Natural killer cell treated with Interleukin-12 subunit alpha and Interleukin-12 subunit beta and Interleukin-15 and Interleukin-18, amount 100 ng/mL, for 72 hours (primary cell): ENCODE measurements around the gene CFAP46. TPM values are rescaled to one million over a fixed set of nuclear protein-coding genes. Genes with fewer than 3 reads are reported as not detected.
"Not testable (repeated sequence)": the region's sequence is repeated elsewhere in the genome, so short reads cannot be mapped to it uniquely, and the experiment has no call there.

Source experiments
- ATAC-seq, 2 donors: fragments of 150-1000 bp; cut with Tn5 transposase in 1 of 2; sonication (Bioruptor Pico), chemical (Tn5 transposase) in 1 of 2; 2 replicates each; pipeline ENCODE4 v1.10.0; 2021
- DNase-seq: peaks from one replicate; pipeline ENCODE4 v3.0.0; 2022; ENCODE audit warnings: low spot score
- H3K27ac Mint-ChIP-seq, 2 donors: 1 replicate in 1 of 2; 2 replicates in 1 of 2; pipeline ENCODE4 v1.8.0; 2022; ENCODE audit warnings: mixed read lengths in 2 of 2, mild to moderate bottlenecking in 1 of 2, moderate library complexity in 1 of 2
- H3K27me3 Mint-ChIP-seq, 2 donors: 1 replicate in 1 of 2; 2 replicates in 1 of 2; pipeline ENCODE4 v1.8.0; 2022; ENCODE audit warnings: mixed read lengths in 2 of 2
- H3K36me3 Mint-ChIP-seq: one replicate; pipeline ENCODE4 v1.8.0; 2022; ENCODE audit warnings: mixed read lengths
- H3K4me1 Mint-ChIP-seq, 2 donors: 1 replicate in 1 of 2; 2 replicates in 1 of 2; pipeline ENCODE4 v1.8.0; 2022; ENCODE audit warnings: low read depth in 2 of 2, mixed read lengths in 2 of 2, mild to moderate bottlenecking in 1 of 2
- H3K4me3 Mint-ChIP-seq: one replicate; pipeline ENCODE4 v1.8.0; 2022; ENCODE audit warnings: mixed read lengths
- H3K9me3 Mint-ChIP-seq: 2 replicates; pipeline ENCODE4 v1.8.0; 2022; ENCODE audit warnings: mixed read lengths
- total RNA-seq, 2 donors: library from RNA; stranded (reverse); gene quantifications; one replicate each; pipeline ENCODE4 v1.2.3, GENCODE V29; 2022

Gene CFAP46
- total RNA-seq, 2 donors from 2014 or later = 0.19 TPM; not detected in 1

- no peak overlapping the region for H3K4me3 Mint-ChIP-seq
- DNase-seq (peak; percentile 51), ATAC-seq (no peak)
- H3K27ac Mint-ChIP-seq = no peak overlapping the region
- H3K4me1 Mint-ChIP-seq = peaks cover 8 to 10% of the 10 kb centered on the region in 2 donors
- no peaks in the 10 kb centered on the region for H3K36me3 Mint-ChIP-seq
- no peaks in the 10 kb centered on the region for H3K9me3 Mint-ChIP-seq
- peaks cover 16 to 37% of the 10 kb centered on the region in 2 donors for H3K27me3 Mint-ChIP-seq
Observed at GRCh38 chr10:132900211-132900756, 42.1 kb downstream of the CFAP46 start.

GRCh38 chr10:132899751-132900065 lies 42.7 kb downstream of the CFAP46 start:
- ATAC-seq = no peak
- no peaks in the 10 kb centered on the region for H3K36me3 Mint-ChIP-seq
- no peak overlapping the region for H3K27ac Mint-ChIP-seq
- H3K27me3 Mint-ChIP-seq = peaks cover 11 to 37% of the 10 kb centered on the region in 2 donors
- no peak overlapping the region for H3K4me3 Mint-ChIP-seq
- no peaks in the 10 kb centered on the region for H3K9me3 Mint-ChIP-seq
- peaks cover 3 to 4% of the 10 kb centered on the region in 2 donors for H3K4me1 Mint-ChIP-seq
- DNase-seq = no peak

- peaks cover 10 to 40% of the 10 kb centered on the region in 2 donors for H3K27me3 Mint-ChIP-seq
- H3K4me1 Mint-ChIP-seq = no peaks in the 10 kb centered on the region
- H3K4me3 Mint-ChIP-seq = no peak overlapping the region
- no peaks in the 10 kb centered on the region for H3K9me3 Mint-ChIP-seq
- H3K36me3 Mint-ChIP-seq = no peaks in the 10 kb centered on the region
- DNase-seq (peak; percentile 48), ATAC-seq (peak in 1 of 2 donors; percentile 32)
- H3K27ac Mint-ChIP-seq = no peak overlapping the region
Observed at GRCh38 chr10:132899054-132899750, 43.2 kb downstream of the CFAP46 start.

- peak; percentile 58 for DNase-seq
- Mint-ChIP-seq H3K4me1 (no peaks in the 10 kb centered on the region), H3K9me3 (no peaks in the 10 kb centered on the region), H3K27me3 (peaks cover 15 to 42% of the 10 kb centered on the region in 2 donors), H3K27ac (no peak overlapping the region), H3K36me3 (no peaks in the 10 kb centered on the region), H3K4me3 (no peak overlapping the region)
- ATAC-seq = peak; percentile 30 to 37
Observed at GRCh38 chr10:132898391-132899053, 43.8 kb downstream of the CFAP46 start.

- H3K9me3 Mint-ChIP-seq = no peaks in the 10 kb centered on the region
- no peaks in the 10 kb centered on the region for H3K4me1 Mint-ChIP-seq
Observed at GRCh38 chr10:132897516-132898381, 44.6 kb downstream of the CFAP46 start.

GRCh38 chr10:132893786-132894185 lies 48.6 kb downstream of the CFAP46 start:
- not testable (repeated sequence) for ATAC-seq, H3K9me3 Mint-ChIP-seq, H3K4me1 Mint-ChIP-seq, H3K27ac Mint-ChIP-seq, H3K4me3 Mint-ChIP-seq, H3K36me3 Mint-ChIP-seq
- H3K27me3 Mint-ChIP-seq = peaks cover 19 to 36% of the 10 kb centered on the region in 2 donors
- DNase-seq = peak; percentile 2

More at GRCh38 chr10:132897516-132898381, 44.6 kb downstream of the CFAP46 start:
- peaks cover 13 to 42% of the 10 kb centered on the region in 2 donors for H3K27me3 Mint-ChIP-seq
- no peaks in the 10 kb centered on the region for H3K36me3 Mint-ChIP-seq
- peak; percentile 45 for DNase-seq
- no peak overlapping the region for H3K4me3 Mint-ChIP-seq
- ATAC-seq = peak; percentile 7 to 54
- no peak overlapping the region for H3K27ac Mint-ChIP-seq

- no peak for DNase-seq
- Mint-ChIP-seq H3K9me3 (no peaks in the 10 kb centered on the region), H3K27me3 (peaks cover 19 to 36% of the 10 kb centered on the region in 2 donors), H3K4me3 (no peak overlapping the region), H3K27ac (no peak overlapping the region), H3K36me3 (no peaks in the 10 kb centered on the region), H3K4me1 (no peaks in the 10 kb centered on the region)
- ATAC-seq = no peak
Observed at GRCh38 chr10:132893090-132893489, 49.3 kb downstream of the CFAP46 start.

GRCh38 chr10:132892004-132892403 lies 50.4 kb downstream of the CFAP46 start:
- no peaks in the 10 kb centered on the region for H3K36me3 Mint-ChIP-seq
- peaks cover 18 to 36% of the 10 kb centered on the region in 2 donors for H3K27me3 Mint-ChIP-seq
- H3K4me3 Mint-ChIP-seq = no peak overlapping the region
- ATAC-seq (no peak), DNase-seq (no peak)
- no peaks in the 10 kb centered on the region for H3K4me1 Mint-ChIP-seq
- H3K27ac Mint-ChIP-seq = no peak overlapping the region
- H3K9me3 Mint-ChIP-seq = no peaks in the 10 kb centered on the region

- no peaks in the 10 kb centered on the region for H3K4me1 Mint-ChIP-seq
- no peak overlapping the region for H3K4me3 Mint-ChIP-seq
- ATAC-seq = no peak
- no peaks in the 10 kb centered on the region for H3K9me3 Mint-ChIP-seq
- H3K27me3 Mint-ChIP-seq = peaks cover 20 to 36% of the 10 kb centered on the region in 2 donors
- H3K36me3 Mint-ChIP-seq = no peaks in the 10 kb centered on the region
- no peak for DNase-seq
- no peak overlapping the region for H3K27ac Mint-ChIP-seq
Observed at GRCh38 chr10:132891368-132891767, 51.0 kb downstream of the CFAP46 start.

GRCh38 chr10:132890301-132890700 lies 52.1 kb downstream of the CFAP46 start:
- peak; percentile 39 for DNase-seq
- H3K4me1 Mint-ChIP-seq = no peaks in the 10 kb centered on the region
- ATAC-seq = no peak
- H3K27ac Mint-ChIP-seq = no peak overlapping the region
- no peak overlapping the region for H3K4me3 Mint-ChIP-seq
- peaks cover 20 to 35% of the 10 kb centered on the region in 2 donors for H3K27me3 Mint-ChIP-seq
- H3K36me3 Mint-ChIP-seq = no peaks in the 10 kb centered on the region
- H3K9me3 Mint-ChIP-seq = no peaks in the 10 kb centered on the region

GRCh38 chr10:132889556-132889955 lies 52.8 kb downstream of the CFAP46 start:
- ATAC-seq (no peak), DNase-seq (peak; percentile 26)
- Mint-ChIP-seq H3K27ac (no peak overlapping the region), H3K4me3 (no peak overlapping the region), H3K36me3 (no peaks in the 10 kb centered on the region), H3K27me3 (peaks cover 20 to 27% of the 10 kb centered on the region in 2 donors), H3K4me1 (no peaks in the 10 kb centered on the region), H3K9me3 (no peaks in the 10 kb centered on the region)

GRCh38 chr10:132888898-132889490 lies 53.4 kb downstream of the CFAP46 start:
- no peak overlapping the region for H3K4me3 Mint-ChIP-seq
- no peaks in the 10 kb centered on the region for H3K36me3 Mint-ChIP-seq
- no peaks in the 10 kb centered on the region for H3K4me1 Mint-ChIP-seq
- peaks cover 17 to 22% of the 10 kb centered on the region in 2 donors for H3K27me3 Mint-ChIP-seq
- H3K27ac Mint-ChIP-seq = no peak overlapping the region
- no peaks in the 10 kb centered on the region for H3K9me3 Mint-ChIP-seq
- ATAC-seq (no peak), DNase-seq (peak; percentile 32)

GRCh38 chr10:132888446-132888845 lies 53.9 kb downstream of the CFAP46 start:
- not testable (repeated sequence) for H3K9me3 Mint-ChIP-seq, H3K27ac Mint-ChIP-seq, ATAC-seq, H3K4me1 Mint-ChIP-seq, H3K36me3 Mint-ChIP-seq, H3K4me3 Mint-ChIP-seq
- peak; percentile 54 for DNase-seq
- H3K27me3 Mint-ChIP-seq = peaks cover 13 to 16% of the 10 kb centered on the region in 2 donors
